GM12892 (cell line): Measurements from ENCODE around the gene RIPK4.
"Not testable (repeated sequence)": the region's sequence is repeated elsewhere in the genome, so short reads cannot be mapped to it uniquely, and the experiment has no call there.

Source experiments
- POLR2A ChIP-seq: IDR thresholded peaks from 2 replicates; pipeline ENCODE4 v1.6.1; 2011; ENCODE audit warnings: low read depth, low read length, control low read depth
- POLR2AphosphoS5 ChIP-seq: IDR thresholded peaks from 2 replicates; pipeline ENCODE4 v1.6.1; 2011; ENCODE audit warnings: low read depth, low read length, control low read depth
- TAF1 ChIP-seq: IDR thresholded peaks from 2 replicates; pipeline ENCODE4 v1.6.1; 2011; ENCODE audit warnings: low read depth, mild to moderate bottlenecking, control low read depth, low read length, borderline replicate concordance

GRCh38 chr21:41785262-41785661 is 18.4 kb upstream of the RIPK4 start:
- TF ChIP-seq POLR2A, TAF1, POLR2AphosphoS5: not testable (repeated sequence)
